ENCODE measurements around the gene LIN7B.
"Not testable (repeated sequence)": the region's sequence is repeated elsewhere in the genome, so short reads cannot be mapped to it uniquely, and the experiment has no call there.

LIN7B gene

DNA sequence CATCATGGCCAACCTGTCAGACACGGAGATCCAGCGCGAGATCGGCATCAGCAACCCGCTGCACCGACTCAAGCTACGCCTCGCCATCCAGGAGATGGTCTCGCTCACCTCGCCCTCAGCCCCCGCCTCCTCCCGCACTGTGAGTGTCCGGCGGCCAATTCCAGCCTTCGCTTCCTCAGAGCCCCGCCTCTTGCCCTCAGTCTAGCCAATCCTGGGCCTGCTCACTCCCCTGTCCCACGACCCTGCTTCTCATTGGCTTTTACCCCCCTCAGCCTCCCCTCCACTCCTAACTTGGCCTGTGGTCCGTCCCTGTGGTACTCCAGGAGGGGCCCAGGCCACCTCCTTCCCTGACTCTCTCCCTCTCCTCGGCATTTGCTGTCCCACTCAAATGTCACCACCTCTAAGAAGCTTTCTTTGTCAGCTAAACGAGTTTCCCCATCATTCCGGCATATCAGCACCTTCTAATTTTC, 28.7 kb downstream of the LIN7B start:
- no peak for DNase-seq (ENCODE audit: low read depth in 2 of 2, low spot score in 1 of 2)

DNA sequence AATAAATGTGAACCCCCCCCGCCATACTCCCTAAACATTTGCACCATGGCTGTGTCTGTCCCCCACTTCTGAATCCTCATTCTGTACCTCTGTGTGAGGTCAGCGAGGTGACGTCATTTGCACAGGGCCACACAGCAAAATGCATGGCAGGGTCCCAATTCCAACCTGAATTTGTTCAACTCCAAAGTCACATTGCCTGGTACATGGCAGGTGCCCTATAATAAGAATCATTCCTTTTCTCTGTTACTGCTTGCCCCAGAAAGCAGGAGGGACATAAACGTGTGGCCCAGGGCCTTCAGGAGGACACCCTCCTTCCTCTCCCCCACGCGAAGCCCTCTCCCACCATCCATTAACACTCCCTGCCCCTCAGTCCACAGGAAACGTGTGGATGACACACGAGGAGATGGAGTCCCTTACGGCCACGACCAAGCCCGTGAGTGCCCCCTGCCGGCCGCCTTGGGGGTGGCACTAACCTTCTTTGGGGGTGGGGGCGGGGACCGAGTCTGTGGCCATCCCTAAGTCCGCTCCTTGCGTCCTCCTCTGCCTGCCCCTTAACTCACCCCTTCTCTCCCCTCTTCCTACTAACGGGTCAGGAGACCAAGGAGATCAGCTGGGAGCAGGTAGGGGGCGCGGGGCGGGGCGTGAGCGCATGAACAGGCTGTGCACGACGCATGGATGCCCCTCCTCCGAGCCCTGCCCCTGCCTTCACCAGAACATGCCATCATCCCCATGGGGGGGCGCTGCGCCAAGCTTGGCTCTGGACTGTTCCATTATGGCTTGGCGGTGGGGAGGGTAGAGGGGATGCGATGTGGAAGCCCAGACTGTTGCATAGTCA, 31.6 kb downstream of the LIN7B start:
- DNase-seq (ENCODE audit: low read depth in 2 of 2, low spot score in 1 of 2): peak; percentile 43 to 74

DNA sequence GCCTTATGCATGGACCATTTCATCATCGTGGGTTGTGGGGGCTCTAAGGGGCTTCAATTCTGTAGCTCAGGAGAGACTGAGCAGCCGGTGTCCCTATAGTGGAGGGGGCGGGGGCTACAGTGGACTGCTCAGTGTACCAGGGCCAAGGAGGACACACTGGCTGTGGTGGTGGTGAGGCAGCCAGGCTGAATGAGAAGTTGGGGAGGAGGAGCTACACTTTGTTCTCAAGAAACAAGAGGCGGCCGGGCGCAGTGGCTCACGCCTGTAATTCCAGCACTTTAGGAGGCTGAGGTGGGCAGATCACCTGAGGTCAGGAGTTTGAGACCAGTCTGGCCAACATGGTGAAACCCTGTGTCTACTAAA, 32.2 kb downstream of the LIN7B start:
- DNase-seq (ENCODE audit: low read depth in 2 of 2, low spot score in 1 of 2): not testable (repeated sequence)

DNA sequence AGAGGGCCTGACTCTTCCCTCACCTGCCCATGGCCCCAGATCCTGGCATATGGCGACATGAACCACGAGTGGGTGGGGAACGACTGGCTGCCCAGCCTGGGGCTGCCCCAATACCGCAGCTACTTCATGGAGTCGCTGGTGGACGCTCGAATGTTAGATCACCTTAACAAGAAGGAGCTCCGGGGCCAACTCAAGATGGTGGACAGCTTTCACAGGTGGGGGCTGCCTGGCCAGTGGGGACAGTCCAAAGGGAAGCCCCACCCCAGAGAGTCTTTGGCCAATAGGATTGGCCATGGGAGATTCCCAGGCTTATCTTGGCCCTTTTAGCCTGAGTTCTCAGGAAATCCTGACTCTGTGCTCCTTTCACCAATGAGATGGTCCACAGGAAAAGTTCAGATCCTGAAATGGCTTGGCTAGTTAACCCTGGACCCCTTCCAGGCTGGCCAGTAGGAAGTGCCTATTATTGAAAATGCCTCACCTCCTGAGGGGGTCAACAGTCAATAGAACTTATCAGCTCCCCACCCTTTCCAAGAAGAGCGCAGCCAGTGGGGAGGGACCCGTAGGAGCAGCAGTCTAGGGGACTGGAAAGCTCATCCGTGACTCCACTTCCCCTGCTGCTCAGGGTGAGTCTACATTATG, 34.0 kb downstream of the LIN7B start:
- DNase-seq (ENCODE audit: low read depth in 2 of 2, low spot score in 1 of 2): no peak

DNA sequence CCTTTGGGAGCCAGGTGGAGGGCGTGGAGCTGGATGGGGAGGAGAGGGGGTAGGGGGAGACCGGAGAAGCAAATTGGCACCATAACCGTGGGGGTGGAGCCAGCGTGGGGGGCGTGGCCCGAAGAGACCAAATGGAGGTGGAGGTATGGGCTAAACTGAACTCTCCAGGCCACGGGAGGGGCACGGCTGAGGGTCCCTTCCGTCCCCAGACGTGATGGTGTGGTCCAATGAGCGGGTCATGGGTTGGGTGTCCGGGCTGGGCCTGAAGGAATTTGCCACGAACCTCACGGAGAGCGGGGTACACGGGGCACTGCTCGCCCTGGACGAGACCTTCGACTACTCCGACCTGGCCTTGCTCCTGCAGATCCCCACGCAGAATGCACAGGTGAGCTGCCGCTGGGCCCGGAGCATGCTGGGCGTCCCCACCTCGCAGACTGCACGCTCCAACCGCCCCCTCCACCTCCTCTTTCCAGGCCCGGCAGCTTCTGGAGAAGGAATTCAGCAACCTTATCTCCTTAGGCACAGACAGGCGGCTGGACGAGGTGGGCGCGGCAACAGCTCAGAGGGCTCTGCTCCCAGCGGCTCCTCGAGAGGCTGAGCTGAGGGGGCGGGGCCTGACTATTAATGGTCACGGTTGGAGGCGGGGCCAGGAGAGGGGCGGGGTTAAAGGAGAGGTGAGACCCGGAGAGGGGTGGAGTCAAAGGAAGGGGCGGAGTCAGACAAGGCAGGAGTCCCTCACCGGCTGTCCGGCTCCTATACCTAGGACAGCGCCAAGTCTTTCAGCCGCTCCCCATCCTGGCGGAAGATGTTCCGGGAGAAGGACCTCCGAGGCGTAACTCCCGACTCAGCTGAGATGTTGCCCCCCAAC, 34.8 kb downstream of the LIN7B start:
- peak; percentile 45 to 59 for DNase-seq (ENCODE audit: low read depth in 2 of 2, low spot score in 1 of 2)

DNA sequence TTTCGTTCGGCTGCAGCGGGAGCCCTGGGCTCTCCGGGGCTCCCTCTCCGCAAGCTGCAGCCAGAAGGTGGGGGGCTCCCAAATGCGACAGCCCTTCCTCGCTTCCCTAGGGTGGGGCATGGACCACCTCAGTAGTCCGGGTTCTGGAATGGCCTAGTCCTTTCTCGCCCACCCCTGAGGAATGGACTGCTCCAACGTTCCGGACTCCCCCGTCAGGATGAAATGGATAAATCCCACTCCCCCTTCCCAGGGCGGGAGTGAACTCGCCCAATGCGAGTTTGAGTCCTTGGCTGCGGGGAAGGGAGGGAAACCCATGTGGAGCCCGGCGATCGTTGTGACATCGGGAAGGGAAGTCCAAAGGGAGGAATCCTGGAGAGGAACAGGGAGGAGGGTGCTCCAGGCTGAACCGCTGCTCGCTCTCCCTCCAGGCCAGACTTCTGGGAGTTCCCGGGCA, 35.5 kb downstream of the LIN7B start:
- no peak for DNase-seq (ENCODE audit: low read depth in 2 of 2, low spot score in 1 of 2)

DNA sequence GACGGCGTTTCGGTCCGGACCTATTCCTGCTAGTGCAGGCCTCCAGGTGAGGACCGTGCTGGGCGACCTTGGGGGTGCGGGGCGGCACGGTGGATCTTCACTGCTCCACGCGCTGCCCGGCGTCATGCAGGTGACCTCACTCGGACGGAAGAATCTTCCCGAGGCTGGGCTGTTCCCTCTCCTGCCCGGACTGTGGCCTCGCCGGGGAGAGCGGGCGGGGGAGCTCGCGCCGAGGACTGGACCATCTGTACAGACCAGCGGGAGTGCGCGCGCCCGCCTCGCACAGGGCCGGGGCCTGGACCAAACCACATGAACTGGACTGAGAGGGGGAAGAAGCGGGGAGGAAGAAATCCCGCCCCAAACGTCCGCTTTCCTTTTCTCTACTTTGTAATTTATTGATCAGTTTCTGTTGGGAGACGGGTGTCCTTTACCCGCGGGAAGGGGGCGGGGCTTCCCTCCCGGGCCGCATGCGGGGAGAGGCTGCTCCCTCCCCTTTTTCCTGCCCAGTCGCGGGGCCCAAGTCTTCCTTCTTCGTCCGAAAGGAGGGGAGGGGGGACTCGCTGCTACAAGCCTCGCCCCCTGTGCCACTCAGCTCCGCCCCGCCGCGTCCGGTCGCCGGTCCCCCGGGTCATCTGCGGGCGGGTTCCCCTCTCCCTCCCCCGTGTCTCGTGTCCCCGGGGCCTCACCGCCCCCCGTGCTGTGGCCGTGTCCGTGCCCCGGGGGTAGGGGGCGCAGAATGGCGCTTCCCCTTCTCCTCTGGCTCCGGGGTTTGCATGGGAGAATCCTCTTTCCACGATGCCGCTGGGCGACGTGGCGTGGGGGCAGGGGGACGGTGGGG, 36.2 kb downstream of the LIN7B start:
- DNase-seq (ENCODE audit: low read depth in 2 of 2, low spot score in 1 of 2): no peak

DNA sequence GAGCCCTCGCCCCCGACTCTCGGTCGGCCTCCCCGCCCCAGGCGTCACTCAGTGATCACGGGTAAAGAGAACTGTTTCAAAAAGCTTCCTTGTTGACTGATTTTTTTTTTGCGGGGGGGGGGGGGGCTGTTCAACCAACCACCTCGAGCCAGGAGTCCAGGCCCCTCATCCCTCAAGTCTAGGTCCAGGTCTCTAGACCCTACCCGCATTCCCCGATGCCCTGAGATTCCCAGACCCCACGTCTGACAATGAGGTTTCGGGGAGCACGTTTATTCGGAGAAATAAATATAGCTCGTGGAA, 36.7 kb downstream of the LIN7B start:
- no peak for DNase-seq (ENCODE audit: low read depth in 2 of 2, low spot score in 1 of 2)

DNA sequence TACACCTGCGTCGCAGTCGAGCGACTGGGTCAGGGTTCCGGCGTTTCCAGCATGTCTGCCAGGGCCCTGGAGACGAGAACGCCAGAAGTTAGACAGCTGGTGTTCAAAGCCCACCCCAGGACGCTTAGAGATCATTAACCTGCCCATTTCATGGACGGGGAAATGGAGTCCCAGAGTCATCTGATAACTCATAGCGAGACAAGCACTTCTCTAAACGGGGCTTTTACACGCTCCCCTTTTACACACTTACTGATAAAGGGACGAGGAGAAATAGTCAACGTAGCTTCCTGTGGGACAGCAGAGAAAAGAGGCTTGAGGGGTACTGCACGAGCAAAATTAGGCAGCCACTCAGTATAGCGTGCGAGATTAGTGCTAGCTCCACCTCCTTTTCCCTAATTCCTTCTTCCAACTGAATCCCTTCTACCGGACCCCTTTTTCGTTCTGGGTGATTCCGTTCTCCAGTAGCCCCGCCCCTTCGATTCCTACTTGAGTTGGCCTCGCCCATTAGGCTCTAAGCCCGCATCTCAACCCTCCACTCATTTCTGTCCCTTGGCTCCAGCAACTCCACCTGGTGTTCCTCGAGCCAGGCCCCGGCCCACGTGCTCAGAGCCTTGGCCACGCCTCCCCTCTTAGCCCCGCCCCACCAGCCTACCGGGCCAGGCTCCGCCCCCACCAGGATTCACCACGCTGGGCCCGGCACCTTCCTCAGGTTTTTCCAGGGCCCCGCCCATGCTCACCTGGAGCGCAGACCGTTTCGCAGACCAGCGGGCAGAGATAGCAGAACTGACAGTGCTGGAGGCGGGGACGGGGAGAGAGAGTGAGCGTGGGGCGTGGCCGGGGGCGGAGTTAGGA, 37.3 kb downstream of the LIN7B start:
- DNase-seq (ENCODE audit: low read depth in 2 of 2, low spot score in 1 of 2): no peak

DNA sequence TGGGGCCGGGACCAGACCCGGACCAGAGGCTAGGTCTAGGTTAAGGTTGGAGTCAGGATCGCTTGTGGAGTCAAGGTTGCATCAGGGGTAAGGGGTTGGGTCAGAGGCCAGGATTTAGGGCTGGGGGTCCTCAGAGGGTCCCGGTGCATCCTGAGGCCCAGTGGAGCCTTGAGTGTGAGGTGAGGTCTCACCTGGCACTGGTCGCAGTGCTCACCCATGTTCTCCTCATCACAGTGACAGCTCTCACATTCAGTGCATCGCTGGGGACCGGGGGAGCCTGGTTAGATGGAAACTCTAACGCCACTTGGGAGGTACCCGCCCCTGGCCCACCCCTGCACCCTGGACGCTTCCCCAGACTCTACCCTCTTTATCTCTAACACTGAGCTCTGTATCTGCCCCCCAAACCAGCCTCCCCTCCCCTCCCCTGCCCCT, 38.0 kb downstream of the LIN7B start:
- no peak for DNase-seq (ENCODE audit: low read depth in 2 of 2, low spot score in 1 of 2)

DNA sequence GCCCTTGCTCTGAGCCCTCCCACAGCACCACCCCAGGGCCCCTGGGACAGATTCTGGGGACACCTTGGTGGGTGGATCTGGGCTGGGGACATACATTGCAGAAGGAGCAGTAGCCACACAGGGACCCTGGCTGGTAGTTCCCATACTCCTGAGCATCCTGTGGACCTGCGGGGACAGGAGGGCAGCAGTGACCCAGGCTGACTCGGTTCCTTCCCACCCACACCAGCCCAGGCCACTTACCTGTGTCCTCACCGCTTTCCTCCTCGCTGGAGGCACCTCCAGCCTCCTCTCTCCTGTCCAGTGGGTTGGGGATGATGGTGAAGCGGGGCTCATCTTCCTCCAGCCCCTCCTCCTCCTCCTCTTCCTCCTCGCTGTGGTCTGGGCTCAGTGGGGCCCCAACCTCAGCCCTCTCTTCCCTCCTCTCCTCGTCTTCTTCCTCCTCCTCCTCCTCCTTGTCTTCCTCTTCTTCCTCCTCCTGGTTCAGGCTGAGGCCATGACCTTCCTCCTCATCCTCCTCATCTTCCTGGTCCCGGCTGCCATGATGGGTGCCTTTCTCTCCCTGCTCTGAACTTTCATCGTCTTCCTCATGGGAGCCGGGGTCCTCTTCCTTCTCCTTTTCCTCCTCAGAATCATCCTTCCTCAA, 39.1 kb downstream of the LIN7B start:
- no peak for DNase-seq (ENCODE audit: low read depth in 2 of 2, low spot score in 1 of 2)

DNA sequence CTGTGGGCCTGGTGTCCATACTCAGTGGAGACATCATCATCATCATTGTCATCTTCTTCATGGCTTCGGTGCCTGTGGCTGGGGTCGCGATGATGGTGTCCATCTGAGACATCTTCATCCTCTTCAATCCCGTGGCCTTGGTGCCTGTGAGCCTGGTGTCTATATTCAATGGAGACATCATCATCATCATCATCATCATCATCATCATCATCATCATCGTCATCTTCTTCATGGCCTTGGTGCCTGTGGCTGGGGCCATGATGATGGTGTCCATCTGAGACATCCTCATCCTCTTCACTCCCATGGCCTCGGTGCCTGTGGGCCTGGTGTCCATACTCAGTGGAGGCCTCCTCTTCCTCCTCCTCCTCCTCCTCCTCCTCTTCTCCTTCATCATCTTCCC, 40.1 kb downstream of the LIN7B start:
- DNase-seq (ENCODE audit: low read depth in 2 of 2, low spot score in 1 of 2): no peak

DNA sequence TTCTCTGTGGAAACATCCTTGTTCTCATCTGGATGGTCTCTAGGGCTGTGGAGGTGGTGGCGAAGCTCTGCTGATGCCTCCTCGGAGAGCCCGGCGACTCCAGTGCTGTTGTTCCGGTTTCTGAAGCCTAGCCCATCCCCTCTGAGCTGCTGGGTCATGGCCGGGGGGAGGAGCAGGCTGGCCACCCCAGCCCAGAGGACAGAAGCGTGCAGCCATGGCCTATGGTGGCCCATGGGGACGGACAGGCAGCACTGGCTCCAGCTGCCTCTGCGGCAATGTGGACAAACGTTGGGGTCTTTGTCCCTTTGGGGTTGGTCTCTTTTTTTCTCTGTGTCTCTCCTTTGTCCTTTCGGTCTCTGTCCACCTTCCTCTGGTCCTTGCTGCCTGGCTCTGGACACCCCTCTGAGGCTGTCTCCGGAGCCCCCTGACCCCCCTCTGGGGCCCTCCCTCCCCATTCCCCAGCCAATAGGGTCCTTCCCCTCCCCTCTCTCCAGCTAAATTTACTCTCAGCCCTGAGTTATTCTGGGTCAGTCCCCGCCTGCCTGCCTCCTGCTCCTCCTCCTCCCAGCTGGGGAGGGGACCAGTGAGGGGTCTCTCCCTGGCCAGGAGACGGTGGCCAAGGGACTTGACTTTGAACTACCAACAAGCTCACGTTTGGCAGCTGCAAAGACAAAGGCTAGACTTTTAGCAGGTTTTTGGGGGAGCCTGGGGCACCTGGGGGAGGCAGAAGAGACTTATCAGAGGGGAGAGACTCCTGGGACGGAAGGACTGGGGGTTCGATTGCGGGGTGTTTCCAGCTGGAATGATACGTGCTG, 41.0 kb downstream of the LIN7B start, which contains the start of gene HRC:
Gene HRC, minus strand, starts transcription at position 392 of the 815 bp plus-strand sequence. Its CDS starts 159 bp downstream, at position 233.
- DNase-seq (ENCODE audit: low read depth in 2 of 2, low spot score in 1 of 2): no peak

DNA sequence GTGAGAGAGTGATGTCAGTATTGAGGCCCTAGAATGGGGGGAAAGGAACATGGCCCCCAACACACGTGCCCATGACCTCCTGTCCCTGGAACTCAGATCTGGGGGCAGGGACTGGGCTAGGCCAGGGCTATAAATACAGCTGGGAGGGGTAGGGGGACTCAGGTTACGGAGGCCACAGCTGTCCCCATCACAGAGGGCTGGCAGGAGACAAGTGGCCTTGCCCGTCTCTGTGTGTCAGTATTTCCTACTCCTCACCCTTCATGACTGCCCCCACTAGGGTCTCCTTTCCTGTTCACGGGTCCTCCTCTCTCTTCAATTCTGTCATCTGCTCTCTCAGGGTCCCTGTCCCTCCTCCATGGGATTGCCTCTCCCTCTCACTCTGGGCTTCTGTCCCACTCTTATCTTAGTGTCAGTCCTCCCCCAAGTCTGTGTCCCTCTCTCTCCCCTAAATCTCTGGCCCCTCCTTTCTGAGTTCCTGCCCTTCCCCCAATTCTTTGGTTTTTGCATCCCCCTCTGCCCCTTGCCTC, 41.7 kb downstream of the LIN7B start:
- no peak for DNase-seq (ENCODE audit: low read depth in 2 of 2, low spot score in 1 of 2)

DNA sequence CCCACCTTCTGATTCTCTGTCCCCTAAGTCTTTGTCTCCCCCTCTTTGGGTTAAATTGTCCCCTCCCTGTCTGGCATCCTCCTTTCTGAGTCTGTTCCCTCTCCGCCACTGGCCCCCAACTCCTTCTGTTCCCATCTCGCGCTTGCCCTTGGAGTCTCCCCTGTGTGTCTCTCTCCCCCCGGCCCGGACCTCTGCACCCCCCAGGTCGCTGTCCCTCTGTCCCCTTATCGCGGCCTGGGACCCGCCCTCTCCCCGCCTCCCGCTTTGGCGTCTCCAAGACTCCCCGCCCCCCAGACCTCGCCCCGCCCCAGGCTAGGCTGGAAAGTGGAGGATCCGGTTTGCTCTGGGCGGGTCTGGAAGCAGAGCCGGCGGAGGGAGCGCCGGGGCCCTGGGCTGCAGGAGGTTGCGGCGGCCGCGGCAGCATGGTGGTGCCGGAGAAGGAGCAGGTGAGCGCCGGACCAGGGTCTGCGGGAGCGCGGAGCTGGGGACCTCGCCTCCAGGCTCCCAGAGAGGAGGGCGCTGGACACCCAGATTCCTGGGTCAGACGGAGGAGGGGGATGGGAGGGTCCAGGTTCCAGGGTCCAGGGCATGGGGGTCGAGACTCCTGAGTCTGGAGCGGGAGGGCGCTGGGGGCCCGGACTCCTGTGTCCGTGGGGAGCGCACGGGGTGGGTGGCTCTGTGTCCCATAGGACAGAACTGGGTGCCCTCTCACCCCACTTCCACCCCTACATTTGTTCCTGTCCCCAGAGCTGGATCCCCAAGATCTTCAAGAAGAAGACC, 43.5 kb downstream of the LIN7B start, which contains the start of gene TRPM4:
Gene TRPM4, plus strand, starts transcription at position 348 of the 780 bp plus-strand sequence. Its CDS starts 75 bp downstream, at position 423.
- no peak for DNase-seq (ENCODE audit: low read depth in 2 of 2, low spot score in 1 of 2)

DNA sequence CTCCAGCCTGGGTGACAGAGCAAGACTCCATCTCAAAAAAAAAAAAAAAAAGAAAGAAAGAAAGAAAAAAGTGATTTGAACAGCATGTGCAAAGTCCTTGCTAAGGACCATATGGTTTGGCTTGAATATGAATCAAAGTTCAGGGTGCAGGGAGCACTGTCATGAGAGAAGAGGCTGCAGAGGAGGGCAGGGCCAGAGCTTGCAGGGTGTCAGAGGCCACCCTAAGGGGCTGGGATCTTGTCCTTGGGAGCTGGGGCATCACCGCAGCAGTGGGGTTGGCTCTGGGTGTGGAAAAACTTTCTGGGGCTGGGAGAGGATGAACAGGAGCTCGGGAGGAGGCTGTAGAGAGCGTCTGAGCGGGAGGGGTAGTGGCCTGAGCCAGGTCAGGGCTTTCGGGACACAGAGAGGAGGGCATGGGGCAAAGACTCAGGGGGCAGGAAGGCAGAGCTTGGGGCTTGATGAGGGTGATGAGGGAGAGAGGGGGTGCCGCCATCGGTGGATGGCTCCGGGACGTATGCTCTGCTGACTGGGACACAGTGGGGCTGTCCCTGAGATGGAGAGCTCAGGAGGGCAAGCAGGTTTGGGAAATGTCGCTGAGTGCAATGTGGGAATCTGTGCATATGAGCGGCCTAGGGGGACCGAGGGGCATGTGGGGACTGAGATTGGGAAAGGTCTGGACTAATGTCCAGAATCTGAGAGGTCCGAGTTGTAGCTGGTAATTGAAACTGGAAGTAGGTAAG, 46.5 kb downstream of the LIN7B start:
- no peak for DNase-seq (ENCODE audit: low read depth in 2 of 2, low spot score in 1 of 2)

DNA sequence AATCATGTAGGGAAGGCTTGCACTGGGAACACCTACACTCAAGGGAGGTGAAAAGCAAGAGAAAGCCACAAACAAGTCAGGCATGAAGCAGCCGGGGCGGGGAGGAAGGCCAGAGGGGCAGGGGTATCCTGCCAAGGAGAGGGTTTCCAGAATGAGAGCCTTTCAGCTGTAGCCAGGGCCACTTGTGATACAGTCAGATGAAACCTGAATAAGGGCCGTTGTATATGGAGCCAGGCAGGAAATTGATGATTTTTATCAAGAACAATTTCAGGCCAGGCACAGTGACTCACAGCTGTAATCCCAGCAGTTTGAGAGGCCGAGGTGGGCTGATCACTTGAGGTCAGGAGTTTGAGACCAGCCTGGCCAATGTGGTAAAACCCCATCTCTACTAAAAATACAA, 47.8 kb downstream of the LIN7B start:
- no peak for DNase-seq (ENCODE audit: low read depth in 2 of 2, low spot score in 1 of 2)
